Activated CD8-positive, alpha-beta memory T cell treated with anti-CD3 and anti-CD28 coated beads, Interleukin-2, amount 50 U/mL, for 4 hours (primary cell): ENCODE data around the gene IRF4.

Source experiments
- DNase-seq: peaks from one replicate; pipeline ENCODE4 v3.0.0-alpha.2; 2020

The IRF4 gene

DNA sequence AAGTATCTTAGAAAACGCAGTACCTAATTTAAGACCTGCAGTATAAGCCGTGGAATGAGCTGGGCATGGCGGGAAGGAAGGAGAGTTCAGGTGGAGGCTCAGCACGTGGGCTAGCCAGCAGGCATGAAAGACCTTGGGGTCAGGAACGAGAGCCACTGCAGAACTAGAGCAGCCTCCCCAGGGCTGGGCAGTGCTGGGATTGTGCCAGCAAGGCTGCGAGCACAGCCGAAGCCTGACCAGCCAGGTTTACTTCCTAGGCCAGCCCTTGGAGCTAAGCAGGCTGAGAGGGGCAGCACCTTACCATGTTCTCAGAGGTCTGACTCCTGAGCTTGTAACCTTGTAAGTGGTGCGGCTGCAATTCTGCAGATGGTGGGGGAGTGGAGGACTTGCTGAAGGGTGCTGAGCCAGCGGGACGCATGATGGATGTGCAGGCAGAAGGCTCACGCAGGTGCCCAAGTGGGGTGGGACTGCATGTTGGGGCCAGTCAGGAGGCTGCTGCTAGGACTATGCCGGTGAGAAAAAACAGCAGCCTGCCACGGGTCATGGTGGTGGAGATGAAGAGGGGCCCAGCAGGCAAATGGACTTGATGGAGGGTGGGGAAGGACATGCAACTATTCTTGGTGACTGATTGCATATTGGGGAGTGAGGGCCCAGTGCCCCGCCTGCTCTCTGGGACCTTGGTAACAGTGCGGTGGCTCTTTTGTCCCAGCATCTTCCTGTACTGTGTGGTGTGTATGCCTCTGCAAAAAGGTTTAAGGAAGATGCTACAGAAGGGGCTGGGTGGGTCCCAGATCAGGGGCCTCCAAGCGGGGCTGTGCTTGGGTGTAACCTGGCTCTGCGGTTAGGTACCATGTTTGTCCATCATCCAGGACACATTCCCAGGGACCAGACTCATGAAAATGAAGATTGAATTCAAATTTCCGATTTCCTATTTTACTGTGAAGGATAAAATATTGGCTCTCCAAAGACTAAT is 37.6 kb upstream of the IRF4 start:
- no peak for DNase-seq

DNA sequence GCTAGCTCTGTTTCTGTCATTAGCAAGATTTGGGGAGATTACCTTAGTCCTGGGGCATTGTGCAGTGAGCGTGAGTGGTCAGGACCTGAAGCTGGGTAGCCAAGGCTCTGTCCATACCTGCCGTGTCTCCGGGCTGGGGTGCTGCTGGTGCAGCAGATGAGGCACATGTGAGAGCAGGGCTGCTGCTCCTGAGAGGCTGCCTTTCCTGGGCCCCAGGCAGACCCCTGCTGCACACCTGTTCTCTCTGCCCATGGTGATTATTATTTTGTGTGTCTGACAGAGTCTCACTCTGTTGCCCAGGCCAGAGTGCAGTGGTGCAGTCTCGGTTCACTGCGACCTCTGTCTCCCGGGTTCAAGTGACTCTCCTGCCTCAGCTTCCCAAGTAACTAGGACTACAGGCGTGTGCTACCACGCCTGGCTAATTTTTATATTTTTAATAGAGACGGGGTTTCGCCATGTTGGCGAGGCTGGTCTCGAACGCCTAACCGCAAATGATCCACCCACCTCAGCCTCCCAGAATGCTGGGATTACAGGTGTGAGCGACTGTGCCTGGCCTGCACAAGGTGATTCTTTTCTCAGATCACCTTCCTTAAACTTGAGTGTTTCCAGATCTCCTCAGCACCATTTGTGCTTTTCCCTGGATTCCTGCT is 36.8 kb upstream of the IRF4 start:
- DNase-seq, result no peak

DNA sequence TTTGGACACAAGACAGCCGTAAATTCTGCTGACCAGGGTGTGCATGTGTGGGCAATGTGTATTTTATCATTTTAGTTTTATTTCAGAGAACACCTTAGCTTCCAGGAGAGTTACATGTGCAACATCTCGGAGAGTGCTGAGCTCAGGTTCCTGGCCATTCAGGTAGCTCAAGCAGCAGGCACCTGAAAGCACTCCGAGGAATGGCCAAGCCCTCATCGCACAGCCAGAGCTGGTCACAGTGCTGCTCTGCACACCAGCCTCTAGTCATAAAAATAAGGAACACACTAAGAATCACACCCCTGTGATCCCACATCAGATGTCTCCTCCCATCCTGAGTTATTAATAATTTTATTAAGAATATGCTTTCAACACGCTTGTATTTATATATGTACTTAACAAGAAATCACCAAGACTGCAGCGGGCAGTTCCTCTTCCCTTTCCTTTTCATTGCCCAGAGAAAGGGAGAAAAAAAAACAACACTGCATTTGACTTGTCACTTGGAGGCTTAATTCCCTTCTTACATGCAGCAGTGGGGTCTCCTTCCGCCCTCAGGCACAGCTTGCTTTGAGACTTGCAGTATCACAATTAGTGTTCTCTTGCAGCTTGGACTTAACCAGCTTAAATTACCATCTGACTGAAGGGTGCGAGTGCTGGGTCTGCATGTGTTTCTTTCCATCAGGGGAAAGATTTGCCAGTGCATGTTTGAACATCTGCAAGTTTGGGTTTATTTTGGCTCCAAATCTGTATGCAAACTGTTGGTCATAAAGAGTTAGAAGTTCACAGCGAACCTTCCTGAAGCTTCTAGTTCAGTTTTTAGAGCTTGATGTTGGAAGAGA is 36.0 kb upstream of the IRF4 start:
- no peak for DNase-seq

DNA sequence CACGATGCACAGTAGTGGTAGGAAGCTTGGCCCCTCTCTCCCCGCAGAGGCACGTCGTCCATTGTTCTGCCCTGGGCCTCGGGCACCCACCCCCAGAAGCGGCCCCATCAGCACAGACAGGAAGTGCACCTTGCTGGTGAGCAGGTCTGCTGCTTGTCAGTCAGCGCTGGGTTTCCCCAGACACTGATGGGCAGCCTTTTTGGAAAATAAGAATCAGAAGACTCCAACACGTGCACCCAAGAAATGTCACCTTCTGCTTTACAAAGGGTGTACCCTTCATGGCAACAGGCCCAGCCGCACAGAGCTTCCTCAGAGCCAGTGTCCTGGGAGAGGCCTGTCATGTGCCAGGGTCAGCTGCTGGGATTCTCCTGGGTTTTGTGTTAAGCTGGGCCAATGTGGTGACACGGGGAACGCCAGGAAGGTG is 34.7 kb upstream of the IRF4 start:
- DNase-seq, result no peak

DNA sequence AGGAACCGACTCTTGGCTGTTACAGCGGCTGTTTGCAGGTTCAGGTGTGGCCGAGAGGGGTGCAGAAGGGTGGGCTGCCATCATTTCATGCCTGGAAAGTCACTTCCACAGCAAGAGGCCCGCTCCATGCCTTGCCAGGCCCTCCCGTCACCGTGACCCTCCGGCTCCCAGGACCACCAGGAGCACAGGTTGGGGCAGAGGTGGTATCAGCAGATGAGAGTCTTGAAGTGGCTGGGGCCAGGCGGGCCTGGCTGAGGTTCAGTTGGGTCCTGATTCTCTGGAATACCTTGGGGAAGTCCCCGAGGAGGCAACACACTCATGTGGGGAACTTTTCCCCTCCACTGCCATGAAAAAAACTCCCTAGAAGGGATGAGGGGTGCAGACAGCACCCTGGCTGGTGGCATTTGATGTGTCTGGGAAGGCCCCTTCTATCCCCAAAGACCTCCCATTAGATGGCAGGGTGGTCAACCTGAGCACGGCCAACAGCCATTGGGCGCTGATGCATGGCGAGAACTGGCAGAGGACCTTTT is 34.2 kb upstream of the IRF4 start:
- no peak for DNase-seq

DNA sequence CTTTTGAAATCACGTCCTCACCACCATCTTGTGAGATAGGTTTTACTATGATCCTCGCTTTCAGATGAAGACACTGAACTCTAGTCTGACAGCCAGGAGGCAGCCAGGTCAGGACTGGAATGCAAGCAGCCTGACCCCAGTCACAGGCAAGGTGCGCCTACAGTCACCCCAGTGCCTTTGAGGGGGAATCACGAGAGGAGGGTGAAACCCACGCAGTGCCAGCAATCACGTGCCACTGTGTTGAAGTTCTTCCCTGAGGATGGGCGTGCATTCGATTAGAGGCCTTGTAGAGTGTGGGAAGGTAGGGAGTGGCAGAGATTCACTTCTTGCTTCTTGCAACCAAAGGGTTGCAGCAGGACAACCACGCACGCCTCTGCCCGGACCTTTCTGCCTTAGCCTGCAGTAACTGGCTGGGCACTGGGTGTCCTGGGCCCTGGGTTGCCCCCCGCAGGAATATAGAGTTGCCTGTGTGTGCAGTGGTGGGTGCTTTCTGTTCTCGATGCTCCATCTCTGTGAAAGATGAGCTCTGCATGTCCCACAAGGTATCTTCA is 33.7 kb upstream of the IRF4 start:
- no peak for DNase-seq

DNA sequence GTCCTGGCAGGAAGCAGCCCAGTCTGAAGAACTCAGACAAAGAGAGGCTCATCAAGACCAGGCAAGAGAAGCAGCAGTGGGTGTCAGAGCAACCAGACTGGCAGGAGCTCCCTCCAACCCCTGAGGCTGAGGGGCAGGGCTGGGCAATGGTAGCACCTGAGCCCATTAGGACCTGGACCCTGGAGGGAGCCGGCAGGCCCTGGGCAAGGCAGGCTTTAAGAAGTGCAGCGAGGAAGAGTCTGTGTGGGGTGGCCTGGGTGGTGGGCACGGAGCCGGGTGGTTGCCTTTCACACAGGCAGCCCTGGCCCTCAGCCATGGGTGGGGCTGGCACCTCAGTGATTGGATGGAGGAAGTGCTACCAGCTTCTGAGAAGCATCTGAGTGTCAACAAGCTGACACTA is 33.1 kb upstream of the IRF4 start:
- DNase-seq, result no peak

DNA sequence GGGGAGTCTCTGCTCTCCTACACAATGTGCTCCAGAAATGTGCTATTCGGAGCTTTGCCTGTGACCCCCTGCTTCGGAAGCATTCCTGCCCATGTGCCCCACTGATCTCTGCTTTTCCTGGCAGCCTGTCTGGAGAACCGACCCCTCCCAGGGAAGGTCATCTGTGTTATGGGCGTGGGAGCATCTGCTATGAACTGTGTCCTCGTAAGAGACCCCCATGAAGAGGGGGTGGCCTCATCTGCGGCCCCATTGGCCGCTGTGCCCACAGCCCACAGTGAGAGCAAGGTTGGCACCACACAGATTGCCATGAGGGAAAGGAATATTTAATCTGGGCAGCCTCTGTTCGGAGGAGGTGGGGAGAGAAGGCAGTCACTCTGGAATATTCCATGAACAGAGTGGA is 32.7 kb upstream of the IRF4 start:
- no peak for DNase-seq

DNA sequence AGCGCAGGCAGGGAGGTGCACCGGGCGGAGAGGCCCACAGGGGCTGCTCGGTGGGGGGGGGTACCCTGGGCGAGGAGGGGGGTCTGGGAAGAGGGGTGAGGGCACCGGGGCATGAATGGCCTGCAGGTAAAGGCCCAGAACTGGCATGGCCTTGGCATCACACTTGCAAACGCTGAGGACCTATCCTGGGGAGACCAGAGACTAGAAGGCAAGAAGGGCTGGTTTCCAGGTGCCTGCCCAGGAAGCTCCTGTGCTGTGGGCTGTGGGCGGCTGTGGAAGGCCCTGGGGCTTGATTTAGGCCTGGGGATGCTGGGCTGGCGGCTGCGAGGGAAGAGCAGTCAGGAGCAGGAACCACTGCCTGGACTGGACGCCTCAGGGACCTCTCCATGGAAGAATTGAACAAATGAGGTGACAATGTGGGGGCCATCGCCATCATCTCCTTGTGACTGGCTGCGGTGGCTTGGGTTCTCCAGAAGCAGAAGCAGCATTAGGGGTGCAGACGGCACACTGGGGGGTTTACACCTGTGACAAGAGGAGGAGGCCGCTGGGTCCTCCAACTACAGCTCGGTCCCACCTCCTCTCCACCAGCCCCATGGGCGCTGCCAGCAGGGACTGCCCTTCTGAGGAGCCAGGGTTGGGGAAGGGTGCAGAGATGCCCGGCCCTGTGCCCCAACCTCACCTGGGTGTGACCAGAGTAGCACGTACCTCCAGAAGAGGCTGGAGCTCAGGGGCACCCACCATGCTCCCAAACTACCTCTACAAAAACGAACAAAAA is 32.1 kb upstream of the IRF4 start:
- no peak for DNase-seq

DNA sequence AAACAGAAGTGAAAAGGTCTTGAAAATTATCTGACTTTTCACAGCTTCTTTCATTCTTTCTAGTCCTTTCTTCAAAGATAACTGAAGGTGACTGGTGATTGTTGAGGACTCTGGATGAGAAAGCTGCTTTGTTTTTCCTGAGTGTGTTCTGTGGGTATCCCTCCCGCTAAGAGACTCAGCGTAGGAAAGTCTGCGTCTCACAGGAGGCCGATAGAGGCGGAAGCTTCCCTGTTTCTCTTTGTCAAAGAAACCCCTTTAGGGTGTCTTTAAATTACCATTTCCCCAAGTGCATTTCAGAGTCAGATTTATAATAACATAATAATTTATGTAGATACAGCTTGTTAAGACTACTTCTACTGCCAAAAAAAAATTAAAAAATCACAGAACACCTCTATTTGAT is 31.2 kb upstream of the IRF4 start:
- DNase-seq, result no peak

DNA sequence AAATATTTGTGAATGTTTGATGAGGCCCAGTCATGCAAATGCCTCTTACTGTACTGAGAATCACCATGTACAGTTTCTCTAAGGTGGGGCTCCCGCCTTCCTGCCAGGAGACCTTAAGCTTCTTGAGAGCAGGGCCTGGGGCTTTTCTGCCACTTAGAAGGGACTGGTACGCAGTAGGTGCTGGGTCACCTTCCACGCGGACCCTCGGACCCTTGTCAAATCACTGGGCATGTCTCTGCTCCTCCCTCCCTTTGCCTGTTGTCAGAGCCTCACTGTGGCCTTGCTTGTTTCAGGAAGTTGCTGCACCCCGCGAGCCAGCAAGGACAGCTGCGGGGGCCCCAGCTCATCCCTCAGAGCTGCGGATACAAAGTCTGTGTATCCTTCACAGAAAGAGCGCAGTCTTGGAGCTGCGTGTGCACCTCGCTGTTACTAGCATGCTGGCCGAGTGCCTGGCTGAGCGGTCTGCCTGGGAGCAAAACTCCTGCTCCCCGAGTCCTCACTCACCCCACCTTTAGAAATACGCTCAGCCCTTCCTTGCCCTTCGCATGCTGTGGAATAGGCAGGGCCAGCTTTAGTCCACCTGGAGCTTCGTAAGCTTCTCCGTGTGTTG is 30.7 kb upstream of the IRF4 start:
- DNase-seq, result no peak

DNA sequence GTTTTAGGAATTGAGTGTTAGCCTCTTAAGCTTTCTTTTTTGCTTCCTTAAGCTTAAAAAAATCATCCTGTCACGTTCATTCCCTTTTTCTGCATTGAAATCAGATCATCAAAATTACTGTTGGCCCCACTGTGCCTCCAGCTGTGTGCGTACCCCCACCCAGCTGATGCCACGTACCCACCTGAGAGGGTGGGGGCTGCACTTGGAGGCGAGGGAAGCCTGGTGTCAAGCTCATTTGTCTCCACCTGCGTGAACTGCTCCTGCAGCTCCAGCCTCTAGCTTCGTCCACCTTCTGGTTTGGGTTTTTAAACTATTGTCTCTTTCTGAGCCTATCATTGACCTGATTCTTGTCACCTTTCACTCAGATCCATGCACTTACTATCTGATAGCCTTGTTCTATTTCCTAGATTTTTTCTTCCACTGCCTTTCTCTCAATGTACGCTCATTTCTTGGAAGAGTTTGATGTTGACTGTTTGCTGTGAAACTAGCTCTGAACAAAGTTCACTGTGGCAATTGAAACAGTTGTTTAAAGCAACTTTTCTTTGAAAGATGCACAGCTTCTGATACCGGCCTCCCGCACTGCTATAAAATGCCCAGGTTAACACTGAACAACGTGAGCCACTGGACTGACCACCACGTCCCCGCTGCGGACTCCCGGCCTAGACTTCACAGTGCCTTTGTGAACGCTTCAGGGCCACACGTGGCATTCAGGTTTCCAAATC is 30.0 kb upstream of the IRF4 start:
- DNase-seq, result no peak

DNA sequence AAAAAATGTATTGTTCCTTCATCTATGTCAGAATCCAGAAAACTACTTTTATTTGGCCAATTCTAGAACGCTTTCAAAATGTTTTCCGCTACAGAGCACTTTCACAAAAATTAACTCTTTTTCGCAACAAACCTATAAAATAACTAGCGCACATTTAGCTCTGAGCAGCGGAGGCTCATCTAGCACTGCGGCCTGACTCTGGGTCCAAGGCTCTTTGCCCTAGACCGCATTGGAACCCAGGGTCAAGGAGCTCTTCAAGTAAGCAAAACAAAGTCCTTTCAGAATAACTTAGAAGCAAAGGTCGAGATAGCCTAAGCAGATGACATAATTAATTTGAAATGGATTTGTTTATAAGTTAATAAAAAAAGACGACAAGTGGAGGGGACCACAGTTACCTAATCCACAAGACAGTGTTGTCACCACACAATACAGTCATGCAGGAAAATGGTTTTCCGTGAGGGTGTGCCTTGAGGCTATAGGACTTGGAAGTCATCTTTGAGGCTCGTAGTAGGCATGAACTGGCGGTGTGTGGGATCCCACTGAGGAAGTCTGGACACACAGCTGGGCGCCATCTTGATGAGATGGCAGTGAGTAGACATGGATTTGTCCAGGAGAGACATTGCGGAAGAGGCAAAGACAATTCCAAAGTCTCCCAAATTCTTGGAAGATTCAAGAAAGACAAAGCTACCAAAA is 29.2 kb upstream of the IRF4 start:
- no peak for DNase-seq

DNA sequence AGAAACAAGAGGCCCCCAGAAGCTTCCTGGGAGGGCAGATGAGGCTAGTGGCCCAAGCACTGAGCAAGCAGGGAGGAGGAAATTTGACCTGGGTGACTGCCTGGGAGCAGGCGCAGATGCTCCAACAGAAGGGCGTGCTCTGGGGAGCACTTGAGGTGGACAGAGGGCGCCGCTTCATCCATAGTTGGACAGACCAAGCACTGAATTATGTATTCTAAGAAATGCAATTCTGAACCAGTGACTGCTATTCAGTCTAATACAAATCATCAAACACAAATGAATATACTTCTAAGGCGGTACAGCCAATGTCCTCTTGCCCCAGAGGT is 28.7 kb upstream of the IRF4 start:
- no peak for DNase-seq

DNA sequence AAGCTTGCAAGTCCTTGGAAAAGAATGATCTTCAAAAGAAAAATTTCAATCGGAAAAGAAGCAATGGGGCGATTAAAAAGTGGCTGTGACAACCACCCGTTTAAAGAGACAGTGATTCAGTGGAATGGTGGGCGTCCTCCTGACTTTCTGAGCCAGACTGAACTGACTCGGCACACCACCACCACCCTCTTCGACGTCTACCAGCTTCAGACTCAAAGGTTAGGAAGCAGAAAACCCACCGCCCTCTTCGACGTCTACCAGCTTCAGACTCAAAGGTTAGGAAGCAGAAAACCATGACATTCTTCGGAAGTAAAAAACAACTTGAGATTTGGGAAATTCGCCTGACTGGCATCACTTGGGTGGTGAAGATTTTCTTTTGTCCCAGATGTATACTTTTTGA is 28.3 kb upstream of the IRF4 start:
- no peak for DNase-seq

DNA sequence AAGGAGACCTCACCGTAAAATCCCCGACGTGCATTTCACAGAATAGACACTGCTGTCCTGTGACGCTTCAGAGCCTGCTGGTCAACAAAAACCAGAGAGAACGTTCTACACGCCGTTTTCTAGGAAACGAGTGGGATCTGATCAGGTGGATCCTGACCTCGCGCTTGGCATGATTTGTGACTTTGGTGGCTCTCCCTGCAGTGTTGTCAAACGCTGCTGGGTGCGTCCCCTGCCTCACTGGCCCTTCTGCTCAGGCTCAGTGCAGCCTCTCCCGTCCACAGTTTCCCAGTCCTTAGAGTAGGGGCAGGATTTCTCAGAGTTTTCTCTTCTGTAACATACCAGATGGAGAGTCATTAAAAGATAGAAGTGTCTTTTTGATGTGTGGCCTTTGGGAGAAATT is 27.6 kb upstream of the IRF4 start:
- no peak for DNase-seq

DNA sequence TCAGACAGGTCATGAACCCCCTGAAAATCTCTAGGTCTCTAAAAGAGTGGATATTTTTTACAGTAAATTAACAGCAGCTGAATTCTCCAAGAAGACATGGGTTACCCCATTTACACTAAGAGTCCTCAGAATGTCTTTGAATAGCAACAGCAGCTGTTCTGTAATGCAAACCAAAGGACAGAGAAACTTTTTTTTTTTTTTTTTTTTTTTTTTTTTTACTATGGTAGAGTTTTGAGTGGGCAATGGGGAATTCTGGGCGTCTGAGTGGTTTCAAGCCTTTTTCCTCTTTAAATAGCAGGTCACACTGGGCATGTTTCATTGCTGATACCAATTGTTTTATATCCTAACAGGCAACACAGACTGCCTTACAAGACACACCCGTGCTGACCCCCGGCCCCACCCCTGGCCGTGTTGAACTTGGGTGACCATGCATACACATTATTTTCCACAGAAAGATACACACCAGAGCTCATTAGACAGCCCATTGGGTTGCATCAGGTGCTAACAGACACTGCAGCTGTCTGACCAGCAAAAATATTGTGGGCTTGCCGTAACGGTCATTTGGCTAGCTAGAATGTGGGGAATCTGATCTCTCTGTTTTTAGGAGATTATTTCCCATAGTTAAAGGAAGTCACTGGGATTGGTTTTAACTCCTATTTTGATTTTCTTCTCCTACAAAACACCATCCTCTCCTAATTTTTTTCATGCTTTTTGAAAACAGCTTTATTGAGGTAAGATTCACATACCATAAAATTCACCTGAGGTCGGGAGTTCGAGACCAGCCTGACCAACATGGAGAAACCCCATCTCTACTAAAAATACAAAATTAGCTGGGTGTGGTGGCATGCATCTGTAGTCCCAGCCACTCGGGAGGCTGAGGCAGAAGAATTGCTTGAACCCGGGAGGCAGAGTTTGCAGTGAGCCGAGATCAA is 26.7 kb upstream of the IRF4 start:
- no peak for DNase-seq

DNA sequence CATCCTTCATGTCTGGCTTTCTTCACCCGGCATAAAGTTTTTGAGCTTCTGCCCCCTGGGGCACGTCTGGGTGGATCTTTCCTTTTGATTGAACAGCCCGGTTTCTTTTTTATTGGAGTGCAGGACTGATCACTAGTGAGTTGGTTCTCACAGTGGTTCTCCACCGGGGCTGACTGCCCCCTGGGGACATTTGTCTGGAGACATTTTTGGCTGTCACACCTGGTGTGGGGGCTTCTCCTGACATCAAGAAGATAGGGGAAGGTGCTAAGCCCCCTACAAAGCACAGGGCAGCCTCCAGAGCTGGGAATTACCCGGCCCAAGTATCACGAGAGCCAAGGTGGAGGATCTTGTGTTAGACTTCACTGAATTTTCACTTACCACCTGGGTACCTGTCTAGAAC is 25.7 kb upstream of the IRF4 start:
- DNase-seq, result no peak
